Ishikawa (cell line): ENCODE data around the gene L3MBTL1.

ENCODE experiments used
- CEBPB ChIP-seq: IDR thresholded peaks from 2 replicates; pipeline ENCODE4 v1.6.1; 2012
- CREB1 ChIP-seq: IDR thresholded peaks from 2 replicates; pipeline ENCODE4 v1.6.1; 2012; ENCODE audit warnings: low read depth
- EGR1 ChIP-seq: IDR thresholded peaks from 2 replicates; pipeline ENCODE4 v1.6.1; 2012
- EP300 ChIP-seq: IDR thresholded peaks from 2 replicates; pipeline ENCODE4 v1.6.1; 2012; ENCODE audit warnings: borderline replicate concordance
- FOXM1 ChIP-seq: IDR thresholded peaks from 2 replicates; pipeline ENCODE4 v1.6.1; 2012; ENCODE audit warnings: low read depth, borderline replicate concordance
- RAD21 ChIP-seq: IDR thresholded peaks from 2 replicates; pipeline ENCODE4 v1.6.1; 2012; ENCODE audit warnings: low read depth
- TAF1 ChIP-seq: IDR thresholded peaks from 2 replicates; pipeline ENCODE4 v1.6.1; 2012; ENCODE audit warnings: low read depth, mild to moderate bottlenecking
- TCF12 ChIP-seq: IDR thresholded peaks from 2 replicates; pipeline ENCODE4 v1.6.1; 2012; ENCODE audit warnings: low read depth
- TEAD4 ChIP-seq: IDR thresholded peaks from 2 replicates; pipeline ENCODE4 v1.6.1; 2012
- YY1 ChIP-seq: IDR thresholded peaks from 2 replicates; pipeline ENCODE4 v1.6.1; 2012; ENCODE audit warnings: low read depth
- ZBTB7A ChIP-seq: IDR thresholded peaks from 2 replicates; pipeline ENCODE4 v1.6.1; 2012; ENCODE audit warnings: low read depth
- TF ChIP-seq, protein P1 (sequence below): IDR thresholded peaks from 2 replicates; pipeline ENCODE4 v1.6.1; 2012; ENCODE audit warnings: low read depth, mild to moderate bottlenecking
- TF ChIP-seq, protein P2 (sequence below): IDR thresholded peaks from 2 replicates; pipeline ENCODE4 v1.6.1; 2012
- TF ChIP-seq, protein P3 (sequence below): IDR thresholded peaks from 2 replicates; pipeline ENCODE4 v1.6.1; 2012

Gene L3MBTL1

DNA sequence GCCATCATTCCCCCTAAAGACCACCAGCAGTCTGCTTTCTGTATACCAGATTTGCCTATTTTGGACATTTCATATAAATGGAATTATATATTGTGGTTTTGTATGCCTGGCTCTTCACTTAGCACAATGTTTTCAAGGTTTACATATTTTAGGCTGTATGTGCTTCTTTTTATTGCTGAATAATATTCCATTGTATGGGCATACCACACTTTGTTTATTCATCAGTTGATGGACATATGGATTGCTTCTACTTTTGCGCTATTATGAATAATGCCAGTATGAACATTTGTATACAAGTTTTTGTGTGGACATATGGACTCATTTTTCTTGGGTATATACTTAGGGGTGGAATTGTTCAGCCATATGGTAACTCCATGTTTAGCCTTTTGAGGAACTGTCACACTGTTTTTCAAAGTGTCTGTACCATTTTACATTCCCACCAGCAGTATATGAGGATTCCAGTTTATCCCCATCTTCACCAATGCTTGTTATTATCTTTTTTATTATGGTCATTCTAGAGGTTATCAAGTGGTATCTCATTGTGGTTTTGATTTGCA lies 12.7 kb downstream of the L3MBTL1 start:
- TF ChIP-seq CEBPB (no peak), TEAD4 (no peak), TCF12 (no peak), FOXM1 (no peak), YY1 (no peak), TAF1 (no peak)
- TF ChIP-seq, protein P1, sequence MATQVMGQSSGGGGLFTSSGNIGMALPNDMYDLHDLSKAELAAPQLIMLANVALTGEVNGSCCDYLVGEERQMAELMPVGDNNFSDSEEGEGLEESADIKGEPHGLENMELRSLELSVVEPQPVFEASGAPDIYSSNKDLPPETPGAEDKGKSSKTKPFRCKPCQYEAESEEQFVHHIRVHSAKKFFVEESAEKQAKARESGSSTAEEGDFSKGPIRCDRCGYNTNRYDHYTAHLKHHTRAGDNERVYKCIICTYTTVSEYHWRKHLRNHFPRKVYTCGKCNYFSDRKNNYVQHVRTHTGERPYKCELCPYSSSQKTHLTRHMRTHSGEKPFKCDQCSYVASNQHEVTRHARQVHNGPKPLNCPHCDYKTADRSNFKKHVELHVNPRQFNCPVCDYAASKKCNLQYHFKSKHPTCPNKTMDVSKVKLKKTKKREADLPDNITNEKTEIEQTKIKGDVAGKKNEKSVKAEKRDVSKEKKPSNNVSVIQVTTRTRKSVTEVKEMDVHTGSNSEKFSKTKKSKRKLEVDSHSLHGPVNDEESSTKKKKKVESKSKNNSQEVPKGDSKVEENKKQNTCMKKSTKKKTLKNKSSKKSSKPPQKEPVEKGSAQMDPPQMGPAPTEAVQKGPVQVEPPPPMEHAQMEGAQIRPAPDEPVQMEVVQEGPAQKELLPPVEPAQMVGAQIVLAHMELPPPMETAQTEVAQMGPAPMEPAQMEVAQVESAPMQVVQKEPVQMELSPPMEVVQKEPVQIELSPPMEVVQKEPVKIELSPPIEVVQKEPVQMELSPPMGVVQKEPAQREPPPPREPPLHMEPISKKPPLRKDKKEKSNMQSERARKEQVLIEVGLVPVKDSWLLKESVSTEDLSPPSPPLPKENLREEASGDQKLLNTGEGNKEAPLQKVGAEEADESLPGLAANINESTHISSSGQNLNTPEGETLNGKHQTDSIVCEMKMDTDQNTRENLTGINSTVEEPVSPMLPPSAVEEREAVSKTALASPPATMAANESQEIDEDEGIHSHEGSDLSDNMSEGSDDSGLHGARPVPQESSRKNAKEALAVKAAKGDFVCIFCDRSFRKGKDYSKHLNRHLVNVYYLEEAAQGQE, result no peak
- TF ChIP-seq, protein P2, sequence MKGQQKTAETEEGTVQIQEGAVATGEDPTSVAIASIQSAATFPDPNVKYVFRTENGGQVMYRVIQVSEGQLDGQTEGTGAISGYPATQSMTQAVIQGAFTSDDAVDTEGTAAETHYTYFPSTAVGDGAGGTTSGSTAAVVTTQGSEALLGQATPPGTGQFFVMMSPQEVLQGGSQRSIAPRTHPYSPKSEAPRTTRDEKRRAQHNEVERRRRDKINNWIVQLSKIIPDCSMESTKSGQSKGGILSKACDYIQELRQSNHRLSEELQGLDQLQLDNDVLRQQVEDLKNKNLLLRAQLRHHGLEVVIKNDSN, result no peak
- TF ChIP-seq, protein P3, sequence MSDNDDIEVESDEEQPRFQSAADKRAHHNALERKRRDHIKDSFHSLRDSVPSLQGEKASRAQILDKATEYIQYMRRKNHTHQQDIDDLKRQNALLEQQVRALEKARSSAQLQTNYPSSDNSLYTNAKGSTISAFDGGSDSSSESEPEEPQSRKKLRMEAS, result no peak

DNA sequence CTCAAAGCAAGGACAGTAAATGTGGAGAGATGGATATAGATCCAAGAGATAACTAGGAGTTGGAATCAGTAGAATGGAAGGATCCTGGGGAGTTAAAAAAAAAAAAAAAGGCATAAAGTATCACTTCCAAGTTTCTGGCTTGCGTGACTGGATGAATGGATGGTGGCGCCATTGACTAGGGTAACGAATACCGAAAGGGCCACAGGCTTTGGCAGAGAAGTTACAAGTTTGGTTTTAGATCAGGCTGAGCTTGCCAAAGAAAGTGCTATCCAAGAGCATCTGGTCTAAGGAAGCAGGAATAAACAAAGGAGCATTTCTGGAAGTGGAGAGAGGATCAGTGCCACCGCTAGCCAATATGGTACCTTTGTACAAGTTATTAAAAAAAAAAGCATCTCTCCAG lies 17.5 kb downstream of the L3MBTL1 start:
- TF ChIP-seq RAD21, result no peak
- TF ChIP-seq FOXM1, result no peak
- no peak for TF ChIP-seq YY1
- TF ChIP-seq TAF1, result no peak
- TF ChIP-seq, protein P2, result no peak
- no peak for TF ChIP-seq EP300
- no peak for TF ChIP-seq ZBTB7A
- TF ChIP-seq TCF12, result no peak
- TF ChIP-seq CEBPB, result no peak
- TF ChIP-seq, protein P3, result no peak
- TF ChIP-seq CREB1, result no peak
- no peak for TF ChIP-seq EGR1
- TF ChIP-seq, protein P1, result no peak

DNA sequence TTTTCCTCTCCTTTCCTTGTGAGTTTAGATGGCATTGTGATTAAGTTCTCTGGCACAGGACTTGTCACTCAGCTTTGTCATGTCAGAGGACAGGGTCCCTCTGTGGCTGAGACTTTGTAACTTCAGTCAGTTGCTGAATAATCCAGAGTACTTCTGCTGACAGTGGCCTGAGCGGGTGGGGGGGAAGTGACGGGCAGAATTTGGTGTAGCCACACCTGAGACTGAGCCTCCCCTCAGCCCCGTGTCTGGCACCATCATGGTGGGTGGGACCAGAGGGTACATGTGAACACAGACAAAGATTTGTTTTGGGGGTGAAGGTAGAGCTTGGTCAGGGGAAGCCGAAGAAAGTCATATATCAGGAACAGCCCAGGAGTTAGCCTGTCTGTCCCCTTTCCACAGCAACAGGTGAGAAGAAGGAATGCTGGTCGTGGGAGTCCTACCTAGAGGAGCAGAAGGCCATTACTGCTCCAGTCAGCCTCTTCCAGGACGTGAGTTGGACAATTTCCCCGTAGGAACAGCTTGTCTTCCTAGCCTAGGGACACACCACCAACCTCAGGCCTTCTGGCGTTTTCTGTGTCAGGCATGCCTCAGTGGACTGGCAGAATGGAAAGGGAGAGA lies 20.9 kb downstream of the L3MBTL1 start:
- TF ChIP-seq FOXM1, result no peak

DNA sequence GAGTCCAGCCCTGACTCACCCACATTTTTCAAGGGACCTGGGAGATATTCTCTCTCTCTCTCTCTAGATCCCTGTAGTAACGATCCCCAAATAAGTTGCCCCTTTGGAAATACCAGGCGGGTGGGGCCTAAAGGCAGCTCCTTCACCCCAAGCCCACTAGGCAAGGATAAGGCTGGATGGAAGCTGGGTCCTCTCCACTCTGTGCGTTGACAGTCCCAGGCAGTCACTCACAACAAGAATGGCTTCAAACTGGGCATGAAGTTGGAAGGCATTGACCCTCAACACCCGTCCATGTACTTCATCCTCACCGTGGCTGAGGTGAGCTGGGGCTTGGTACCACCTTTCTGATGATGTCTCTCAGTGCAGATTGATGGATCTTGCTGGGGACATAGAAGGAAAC lies 21.6 kb downstream of the L3MBTL1 start:
- TF ChIP-seq TEAD4 (no peak), ZBTB7A (no peak), CREB1 (no peak), RAD21 (no peak), TCF12 (no peak), EGR1 (no peak)

DNA sequence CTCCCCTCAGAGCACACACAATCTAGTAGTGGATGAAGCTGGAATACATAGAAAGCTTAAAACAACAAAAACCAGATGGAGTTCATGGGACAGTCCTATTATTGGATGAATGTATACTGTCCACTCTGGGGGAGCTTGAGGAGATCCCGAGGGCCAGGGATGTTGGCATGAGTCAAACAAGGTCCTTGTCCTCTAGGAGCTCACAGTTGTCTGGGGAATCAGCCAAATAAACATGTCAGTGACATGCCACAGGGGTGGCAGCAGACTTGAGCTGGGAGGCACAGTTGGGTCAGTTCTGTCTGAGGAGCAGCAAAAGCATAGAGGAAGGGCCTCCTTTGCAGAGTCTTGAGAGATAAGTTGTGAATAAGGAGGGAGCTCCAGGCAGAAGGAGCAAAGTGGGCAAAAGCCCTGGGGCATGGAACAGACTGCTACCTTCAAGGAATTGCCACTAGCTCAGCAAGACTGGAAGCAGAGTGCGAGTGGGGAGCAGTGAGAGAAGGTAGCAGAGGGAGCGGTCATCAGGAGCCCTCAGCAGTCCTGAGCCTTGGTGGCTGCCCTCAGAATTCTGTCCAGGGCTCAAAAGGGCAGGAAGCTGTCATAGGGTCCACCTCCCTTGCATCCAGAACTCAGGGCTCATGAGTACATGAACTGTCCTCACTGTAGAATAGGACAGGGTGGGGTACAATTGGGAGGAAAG lies 22.1 kb downstream of the L3MBTL1 start:
- TF ChIP-seq EP300 (no peak), EGR1 (no peak), TAF1 (no peak), CEBPB (no peak), ZBTB7A (no peak), CREB1 (no peak), TCF12 (no peak), YY1 (no peak), FOXM1 (no peak), RAD21 (no peak), TEAD4 (no peak)
- TF ChIP-seq, protein P1, result no peak
- TF ChIP-seq, protein P2, result no peak
- TF ChIP-seq, protein P3, result no peak
